HG03045 (cell line): Measurements from ENCODE around the gene PDIA3.
A peak's percentile ranks its signal among the peaks of the same experiment; 100 is the strongest.
"Not testable (repeated sequence)": the region's sequence is repeated elsewhere in the genome, so short reads cannot be mapped to it uniquely, and the experiment has no call there.

Experiments used
- ATAC-seq: cut with Tn5 transposase; IDR thresholded peaks from one replicate; pipeline ENCODE4 v1.9.1; 2021; ENCODE audit warnings: mild to moderate bottlenecking, moderate library complexity; ENCODE audit not compliant: unreplicated experiment

The PDIA3 gene

DNA sequence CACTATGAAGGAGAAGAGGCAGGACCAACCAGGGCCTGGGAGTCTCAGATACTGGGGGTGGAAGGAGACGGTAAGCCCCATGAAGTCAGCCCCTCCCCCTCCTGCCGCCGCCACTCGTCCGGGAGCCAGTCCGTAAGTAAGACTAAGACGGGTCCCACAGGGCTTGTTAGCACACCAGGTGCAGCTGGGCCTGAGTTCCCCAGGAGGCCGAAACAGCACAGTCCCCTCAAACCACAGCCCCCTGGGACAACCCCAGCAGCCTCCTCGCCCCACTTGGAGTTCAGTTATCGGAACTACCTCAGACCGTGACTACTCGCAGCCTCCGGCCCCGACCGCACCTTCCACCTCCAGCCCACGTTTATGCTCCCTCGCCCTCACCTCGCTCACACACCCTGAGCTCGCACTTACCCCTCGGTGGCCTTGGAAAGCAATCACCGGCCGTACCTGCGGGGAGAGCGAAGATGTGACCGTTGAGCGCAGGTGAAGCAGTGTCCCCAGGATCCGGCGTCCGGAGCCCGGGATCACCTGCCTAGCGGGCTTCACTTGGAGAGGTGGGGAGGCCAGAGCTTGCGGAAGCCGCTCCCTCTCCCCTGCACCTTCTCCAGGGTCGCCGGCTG, 30.0 kb downstream of the PDIA3 start:
- ATAC-seq: peak; percentile 58

GRCh38 chr15:43776718-43777266, 30.6 kb downstream of the PDIA3 start, which contains the start of gene ELL3:
ELL3 (minus strand) TSS chr15:43776966; CDS start chr15:43776901, 65 bp downstream.
- peak; percentile 37 for ATAC-seq

- peak; percentile 55 for ATAC-seq
Measured at GRCh38 chr15:43777267-43777914, 31.2 kb downstream of the PDIA3 start.

DNA sequence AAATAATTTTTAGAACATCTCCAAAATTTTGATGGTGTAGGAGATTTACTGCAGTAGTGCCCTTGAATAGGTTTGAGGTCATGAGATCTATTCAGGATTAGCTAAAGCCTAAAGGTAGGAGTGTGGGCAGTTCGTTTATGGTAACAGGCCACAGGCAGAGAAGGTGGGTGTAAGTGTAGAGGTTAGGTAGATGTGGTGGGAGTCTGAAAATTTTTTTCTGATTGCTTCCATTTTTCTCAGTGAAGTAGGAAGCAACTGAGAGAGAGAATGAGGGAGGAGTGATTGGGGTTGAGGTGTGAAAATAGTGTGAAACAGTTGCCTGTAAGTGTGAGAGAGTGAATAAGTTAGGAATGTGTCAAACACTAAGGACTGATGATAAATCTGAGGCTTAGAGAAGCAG, 32.8 kb downstream of the PDIA3 start:
- ATAC-seq: no peak

DNA sequence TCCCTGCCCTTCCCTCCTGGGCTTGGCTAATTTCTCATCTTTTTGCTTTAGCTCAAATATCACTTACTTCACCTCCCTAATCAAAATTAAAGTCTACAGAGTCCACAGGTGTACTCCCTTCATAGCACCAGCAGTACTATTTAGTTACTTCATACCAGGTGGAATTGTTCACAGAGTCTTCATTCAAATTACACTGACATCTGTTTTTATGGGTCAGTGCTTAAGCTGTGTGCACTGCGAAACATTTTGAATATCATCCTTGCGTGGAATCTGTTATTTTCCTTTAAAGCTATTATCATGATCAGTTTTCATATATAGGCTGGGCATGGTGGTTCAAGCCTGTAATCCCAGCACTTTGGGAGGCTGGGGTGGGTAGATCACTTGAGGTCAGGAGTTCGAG, 43.2 kb downstream of the PDIA3 start:
- no peak for ATAC-seq

DNA sequence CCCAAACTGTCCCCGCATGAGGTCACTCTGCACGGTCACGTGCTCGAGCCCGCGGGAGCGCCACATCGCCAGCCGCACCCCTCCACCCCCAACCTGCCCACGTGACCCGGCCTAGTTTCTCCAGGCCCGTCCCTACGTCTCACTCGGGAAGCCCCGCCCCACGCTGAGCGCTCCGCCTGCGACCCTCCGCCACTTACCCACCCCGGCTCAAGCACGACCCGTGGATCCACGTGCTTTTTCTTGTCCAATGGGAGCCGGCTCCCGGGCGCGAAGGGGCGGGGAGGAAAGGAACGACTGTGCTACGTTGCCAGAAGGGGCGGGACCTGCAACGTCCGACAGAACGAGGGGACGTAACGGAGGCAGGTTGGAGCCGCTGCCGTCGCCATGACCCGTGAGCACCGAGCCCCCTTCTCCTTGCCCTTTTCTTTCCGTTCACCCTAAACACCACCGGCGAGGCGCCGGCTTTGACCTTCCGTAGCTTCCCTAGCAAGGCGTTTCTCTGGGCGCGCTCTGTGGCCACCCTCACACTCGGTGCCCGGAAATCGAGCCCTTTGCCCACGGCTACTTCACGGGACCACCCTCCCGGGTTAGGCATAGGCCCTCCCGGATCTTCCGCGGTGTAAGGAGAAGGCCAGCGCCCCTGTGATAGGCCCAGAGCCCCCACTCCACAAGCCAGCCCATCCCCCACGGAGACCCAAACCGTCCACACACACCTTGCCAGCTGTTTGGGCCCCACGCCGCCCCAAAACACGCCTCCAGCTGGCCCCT, 45.9 kb downstream of the PDIA3 start, which contains the start of gene SERF2:
Gene SERF2 (plus strand): TSS at position 328 of the 768 bp plus-strand sequence. CDS start 57 bp downstream, at position 385.
- peak; percentile 90 for ATAC-seq

- no peak for ATAC-seq
Measured at GRCh38 chr15:43792761-43793476, 46.7 kb downstream of the PDIA3 start.

GRCh38 chr15:43793647-43794046, 47.4 kb downstream of the PDIA3 start:
- no peak for ATAC-seq

DNA sequence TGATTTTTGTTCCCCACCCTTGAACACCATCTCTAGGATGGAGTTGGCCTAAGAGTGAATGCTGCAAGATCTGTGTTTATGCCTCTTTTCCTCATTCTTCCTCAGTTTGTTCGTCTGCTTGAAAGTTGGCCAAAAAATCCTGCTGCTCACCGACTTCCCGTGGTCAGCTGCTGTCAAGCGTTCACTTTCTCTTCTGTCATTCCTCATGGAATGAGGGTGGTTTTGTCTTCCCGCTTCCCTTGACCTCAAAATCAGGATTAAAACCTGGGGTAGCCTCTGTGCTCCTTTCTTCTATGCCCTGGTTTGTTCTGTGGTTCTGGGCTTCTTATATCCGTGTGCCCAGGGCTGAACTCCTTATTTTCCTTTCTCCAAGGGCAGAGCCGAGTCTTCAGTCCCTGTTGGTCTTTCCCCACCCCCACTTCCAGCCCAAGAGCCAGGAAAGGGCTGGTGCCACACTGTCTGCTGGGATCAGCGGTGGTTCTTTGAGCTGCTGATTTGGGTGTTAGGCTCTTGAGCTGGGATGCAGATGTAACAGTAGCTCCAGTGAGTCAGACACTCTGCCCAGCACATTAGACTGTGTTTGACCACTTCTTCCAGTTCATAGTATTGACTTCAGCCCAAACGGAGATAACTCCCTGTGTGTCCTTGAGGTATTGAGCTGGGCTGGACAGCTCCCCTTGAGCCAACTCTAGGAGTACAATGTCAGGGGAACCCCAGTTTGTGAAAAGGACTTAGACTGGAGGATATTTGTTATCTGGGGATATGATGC, 48.2 kb downstream of the PDIA3 start:
- ATAC-seq: no peak

- ATAC-seq: no peak
Measured at GRCh38 chr15:43795197-43795596, 49.0 kb downstream of the PDIA3 start.

DNA sequence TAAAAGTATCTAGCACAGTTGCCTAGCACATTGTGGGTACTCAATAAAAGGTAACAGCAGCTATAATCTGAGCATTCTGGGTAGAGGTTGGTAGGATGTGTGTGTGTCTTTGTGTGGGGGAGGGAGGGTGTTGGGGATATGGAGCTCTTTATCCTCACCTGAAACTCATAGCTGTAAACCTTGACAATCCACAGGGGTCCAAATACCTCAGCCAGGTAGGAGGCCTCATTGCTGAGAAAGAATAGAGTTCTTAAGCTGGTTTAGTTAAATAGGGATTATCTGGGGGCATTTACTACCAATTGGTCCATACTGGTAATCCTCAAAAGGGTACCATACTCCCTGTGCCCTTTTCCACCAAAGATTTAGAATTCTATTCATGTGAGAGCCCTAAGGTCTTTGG, 49.8 kb downstream of the PDIA3 start:
- no peak for ATAC-seq

DNA sequence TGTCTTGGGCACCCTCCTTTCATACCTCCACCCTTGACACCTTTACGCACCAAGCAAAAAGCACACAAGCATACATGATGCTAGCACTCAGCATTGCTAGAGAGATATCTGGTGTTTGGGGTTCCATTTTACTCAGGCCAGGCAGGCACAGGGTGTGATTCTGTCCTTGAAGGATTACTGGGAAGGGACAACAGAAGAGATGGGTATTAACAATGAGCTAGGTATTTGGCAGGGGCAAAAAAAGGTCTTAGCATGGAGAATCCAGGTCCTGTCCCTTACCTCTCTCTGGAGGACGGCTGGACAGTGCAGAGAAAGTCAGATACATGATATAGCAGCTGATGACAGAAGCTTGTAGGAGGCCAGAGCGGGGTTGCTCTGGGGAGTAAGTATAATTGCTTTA, 50.3 kb downstream of the PDIA3 start:
- no peak for ATAC-seq

DNA sequence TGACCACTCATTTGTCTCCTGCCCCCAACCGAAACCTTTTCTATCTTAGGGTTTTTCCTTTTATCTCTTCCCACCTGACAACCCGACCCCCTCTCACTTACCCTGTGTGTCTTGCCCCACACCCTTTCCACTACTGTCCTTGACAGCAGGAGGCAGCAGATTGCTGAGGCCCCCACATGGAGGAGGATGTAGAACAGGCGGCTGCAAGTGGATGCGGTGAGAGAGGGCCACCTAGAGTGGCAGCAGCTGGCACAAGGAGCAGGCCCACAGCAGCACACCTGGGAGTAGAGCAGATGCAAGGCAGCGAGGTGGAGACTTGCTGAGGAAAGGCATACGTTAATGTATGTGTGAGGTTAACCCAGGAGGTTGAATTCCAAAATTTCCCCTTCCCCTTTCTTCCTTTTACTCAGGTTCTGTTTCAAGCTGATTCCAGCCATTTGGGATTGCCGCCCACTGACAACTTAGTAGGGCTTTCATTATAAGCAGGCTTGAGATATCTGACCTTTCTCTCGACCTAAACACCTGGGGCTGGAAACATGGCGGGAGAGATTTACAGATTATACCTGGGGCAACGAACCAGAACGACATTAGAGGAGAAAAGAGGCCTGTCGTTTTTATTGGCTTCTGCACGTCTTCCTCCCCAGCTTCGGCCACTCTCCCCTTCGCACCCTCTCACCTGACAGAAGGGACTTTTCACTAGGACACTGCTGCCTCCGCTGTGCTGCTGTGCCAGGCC, 53.1 kb downstream of the PDIA3 start:
- ATAC-seq: no peak

- no peak for ATAC-seq
Measured at GRCh38 chr15:43799945-43800285, 53.7 kb downstream of the PDIA3 start, which contains the start of gene SERINC4. SERINC4 (minus strand) TSS chr15:43800220; CDS start chr15:43799986, 234 bp downstream.

DNA sequence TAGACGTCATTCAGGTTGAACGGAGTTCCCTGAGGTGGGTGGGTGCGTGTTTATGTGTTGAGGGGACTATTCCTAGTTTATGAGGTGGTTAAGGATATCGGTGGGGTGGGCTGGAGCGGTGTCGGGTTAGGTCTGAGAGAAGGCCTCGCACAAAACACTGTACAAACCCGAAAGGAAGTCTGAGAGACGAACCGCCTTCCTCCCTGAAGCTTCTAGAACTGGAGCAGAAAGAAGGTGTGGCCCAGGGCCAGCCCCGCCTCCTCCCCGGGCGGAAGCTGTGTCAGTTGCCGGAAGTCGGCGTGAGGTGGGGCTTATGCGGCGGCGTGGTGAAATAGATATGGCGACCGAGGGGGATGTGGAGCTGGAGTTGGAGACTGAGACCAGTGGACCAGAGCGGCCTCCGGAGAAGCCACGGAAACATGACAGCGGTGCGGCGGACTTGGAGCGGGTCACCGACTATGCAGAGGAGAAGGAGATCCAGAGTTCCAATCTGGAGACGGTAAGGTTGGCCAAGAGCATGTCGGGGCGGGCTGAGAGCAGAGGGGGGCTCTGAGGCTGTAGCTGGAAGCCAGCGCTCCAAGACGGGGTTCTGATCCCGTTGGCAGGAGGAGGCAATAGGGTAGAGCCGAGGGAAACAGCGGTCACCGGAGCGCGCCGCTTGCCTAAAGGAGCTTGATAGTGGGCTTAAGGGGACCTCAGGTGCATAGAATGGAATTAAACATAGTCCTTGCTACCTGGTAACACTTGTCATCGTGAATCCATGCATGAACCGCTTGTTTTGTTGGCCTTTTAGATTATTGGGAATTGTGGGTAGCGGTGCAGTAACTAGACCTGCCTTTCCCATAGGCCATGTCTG, 54.3 kb downstream of the PDIA3 start, which contains the start of gene HYPK:
Gene HYPK (plus strand): TSS at position 314 of the 856 bp plus-strand sequence. CDS start 24 bp downstream, at position 338.
- ATAC-seq: peak; percentile 87

DNA sequence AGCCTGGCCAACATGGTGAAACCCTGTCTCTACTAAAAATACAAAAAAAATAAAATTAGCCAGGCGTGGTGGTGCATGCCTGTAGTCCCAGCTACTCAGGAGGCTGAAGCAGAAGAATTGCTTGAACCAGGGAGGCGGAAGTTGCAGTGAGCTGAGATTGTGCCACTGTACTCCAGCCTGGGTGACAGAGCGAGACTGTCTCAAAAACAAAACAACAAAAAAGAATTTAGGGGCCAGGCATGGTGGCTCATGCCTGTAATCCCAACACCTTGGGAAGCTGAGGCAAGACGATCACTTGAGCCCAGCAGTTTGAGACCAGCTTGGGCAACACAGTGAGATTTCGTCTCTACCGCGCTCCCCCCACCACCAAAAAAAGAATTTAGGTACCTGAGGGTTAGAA, 56.4 kb downstream of the PDIA3 start:
- ATAC-seq: not testable (repeated sequence)

GRCh38 chr15:43808435-43808950, 62.3 kb downstream of the PDIA3 start:
- no peak for ATAC-seq
